ENCODE measurements around the gene LILRB2. TPM values are rescaled to one million over a fixed set of nuclear protein-coding genes. Genes with fewer than 3 reads are reported as not detected.
A peak's percentile ranks its signal among the peaks of the same experiment; 100 is the strongest.
"Not testable (repeated sequence)": the region's sequence is repeated elsewhere in the genome, so short reads cannot be mapped to it uniquely, and the experiment has no call there.

The LILRB2 gene
- polyA plus RNA-seq (2012; ENCODE audit: insufficient read depth, insufficient read length, low read depth) = not detected

DNA sequence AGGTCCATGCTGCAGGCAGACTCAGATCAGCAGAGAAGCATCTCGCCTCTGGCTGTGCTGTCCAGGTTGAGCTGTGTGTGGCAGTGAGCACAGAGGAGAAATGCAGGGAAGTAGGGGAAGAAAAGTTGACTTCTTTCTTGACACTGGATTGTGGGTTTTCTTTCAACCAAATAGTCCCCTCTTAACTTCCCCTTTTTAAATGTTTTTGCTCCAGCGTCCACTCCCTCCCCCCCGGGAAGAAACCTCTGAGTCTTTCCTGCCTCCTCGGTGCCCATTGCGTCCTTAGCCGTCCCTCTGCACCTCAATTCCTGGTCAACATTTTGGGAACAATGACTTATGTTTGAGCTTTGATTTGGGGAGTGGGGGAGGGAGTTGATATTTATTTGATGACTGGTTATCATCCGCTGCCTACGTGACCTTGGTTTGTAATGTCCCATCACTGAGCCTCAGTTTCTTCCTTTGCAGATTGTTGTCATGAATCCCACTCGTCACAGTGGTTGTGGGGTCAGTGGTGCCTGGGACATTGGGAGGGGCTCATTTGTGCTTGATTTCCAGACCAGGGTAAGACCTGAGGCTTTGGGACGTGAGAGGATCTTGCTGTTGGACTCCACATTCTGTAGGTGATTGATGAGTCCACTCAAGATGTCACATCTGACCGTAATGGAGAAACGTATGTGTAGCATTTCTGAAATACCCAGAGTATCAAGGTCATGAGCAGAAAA, at the start of gene LILRB2:
Gene LILRB2, minus strand, starts transcription at position 104 of the 722 bp plus-strand sequence. CDS start 614 bp downstream, outside the sequence.
- Histone ChIP-seq H3K27me3 (peaks cover 43% of the 10 kb centered on the region), H3K36me3 (no peaks in the 10 kb centered on the region), H3K4me1 (no peaks in the 10 kb centered on the region), H3K9me3 (no peaks in the 10 kb centered on the region), H3K4me3 (ENCODE audit: low read depth, low read length) (no peak within 1 kb of the TSS)
- TF ChIP-seq, protein P1, sequence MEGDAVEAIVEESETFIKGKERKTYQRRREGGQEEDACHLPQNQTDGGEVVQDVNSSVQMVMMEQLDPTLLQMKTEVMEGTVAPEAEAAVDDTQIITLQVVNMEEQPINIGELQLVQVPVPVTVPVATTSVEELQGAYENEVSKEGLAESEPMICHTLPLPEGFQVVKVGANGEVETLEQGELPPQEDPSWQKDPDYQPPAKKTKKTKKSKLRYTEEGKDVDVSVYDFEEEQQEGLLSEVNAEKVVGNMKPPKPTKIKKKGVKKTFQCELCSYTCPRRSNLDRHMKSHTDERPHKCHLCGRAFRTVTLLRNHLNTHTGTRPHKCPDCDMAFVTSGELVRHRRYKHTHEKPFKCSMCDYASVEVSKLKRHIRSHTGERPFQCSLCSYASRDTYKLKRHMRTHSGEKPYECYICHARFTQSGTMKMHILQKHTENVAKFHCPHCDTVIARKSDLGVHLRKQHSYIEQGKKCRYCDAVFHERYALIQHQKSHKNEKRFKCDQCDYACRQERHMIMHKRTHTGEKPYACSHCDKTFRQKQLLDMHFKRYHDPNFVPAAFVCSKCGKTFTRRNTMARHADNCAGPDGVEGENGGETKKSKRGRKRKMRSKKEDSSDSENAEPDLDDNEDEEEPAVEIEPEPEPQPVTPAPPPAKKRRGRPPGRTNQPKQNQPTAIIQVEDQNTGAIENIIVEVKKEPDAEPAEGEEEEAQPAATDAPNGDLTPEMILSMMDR (IDR thresholded peaks at IDR 0.05; ENCODE audit: low read depth, low read length) = no peak
- DNase-seq = no peak

DNA sequence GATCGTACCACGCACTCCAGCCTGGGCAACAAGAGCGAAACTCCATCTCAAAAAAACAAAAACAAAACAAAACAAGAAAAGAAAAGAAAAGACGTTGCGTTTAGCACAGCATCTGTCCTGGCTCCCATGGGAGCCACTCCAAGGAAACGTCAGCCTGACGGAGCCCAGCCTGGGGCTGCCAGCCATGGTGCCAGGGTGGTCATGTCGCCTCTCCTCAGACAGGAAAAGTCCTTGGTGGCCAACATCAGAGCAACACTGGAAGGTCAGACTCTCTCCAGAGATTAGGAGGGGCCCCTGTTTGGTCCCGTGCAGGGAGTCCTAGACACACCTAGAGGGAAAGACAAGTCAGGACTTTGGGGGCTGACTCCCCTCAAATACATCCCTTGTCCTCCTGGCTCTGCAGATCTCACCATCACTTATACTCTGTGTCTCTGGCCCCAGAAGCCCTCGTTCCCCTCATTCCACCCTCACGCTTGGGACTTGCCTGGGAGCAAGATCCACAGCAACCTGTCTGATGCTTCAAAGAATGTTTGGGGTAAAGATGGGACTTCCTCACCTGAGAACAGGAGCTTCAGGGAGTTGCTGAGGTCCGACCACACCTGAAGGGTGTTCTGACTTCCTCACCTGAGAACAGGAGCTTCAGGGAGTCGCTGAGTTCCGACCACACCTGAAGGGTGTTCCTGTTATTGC, 48.7 kb upstream of the LILRB2 start:
- Histone ChIP-seq H3K4me3 (ENCODE audit: low read depth, low read length) (no peak overlapping the region), H3K27me3 (peaks cover 7% of the 10 kb centered on the region), H3K4me1 (no peaks in the 10 kb centered on the region), H3K36me3 (no peaks in the 10 kb centered on the region), H3K9me3 (no peaks in the 10 kb centered on the region)
- DNase-seq = no peak
- TF ChIP-seq, protein P1 (IDR thresholded peaks at IDR 0.05; ENCODE audit: low read depth, low read length) = no peak

DNA sequence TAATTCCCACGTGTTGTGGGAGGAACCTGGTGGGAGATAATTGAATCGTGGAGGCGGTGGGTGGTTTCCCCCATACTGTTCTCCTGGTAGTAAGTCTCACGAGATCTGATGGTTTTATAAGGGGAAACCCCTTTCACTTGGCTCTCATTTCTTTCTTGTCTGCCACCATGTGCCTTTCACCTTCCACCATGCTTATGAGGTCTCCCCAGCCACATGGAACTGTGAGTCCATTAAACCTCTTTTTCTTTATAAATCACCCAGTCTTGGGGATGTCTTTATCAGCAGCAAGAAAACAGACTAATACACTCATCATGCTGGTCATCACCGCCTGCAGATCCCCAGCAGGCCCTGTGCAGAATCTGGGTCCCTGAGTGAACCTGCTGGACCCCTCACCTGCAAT, 47.9 kb upstream of the LILRB2 start:
- H3K27me3 ChIP-seq = not testable (repeated sequence)

DNA sequence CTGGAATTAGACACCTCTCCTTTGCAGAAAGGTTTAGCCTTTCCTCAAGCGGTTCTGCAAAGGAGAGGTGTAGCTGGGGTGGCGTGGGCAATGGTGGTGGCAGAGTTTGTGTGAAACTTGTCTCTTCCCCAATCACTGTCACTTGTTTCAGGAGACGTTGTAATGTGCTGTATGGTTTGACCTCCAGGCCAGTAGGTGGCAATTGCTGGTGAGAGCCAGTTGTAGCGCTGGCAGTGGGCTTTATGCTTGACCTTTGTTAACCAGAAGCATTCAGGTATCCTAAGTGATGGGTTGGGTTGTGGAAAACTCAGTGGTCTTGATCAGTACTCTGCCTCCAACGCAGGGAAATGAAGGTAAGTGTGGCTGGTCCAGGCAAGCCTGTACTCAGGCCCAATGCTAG, 44.7 kb upstream of the LILRB2 start:
- Histone ChIP-seq H3K27me3 (peaks cover 12% of the 10 kb centered on the region), H3K4me3 (ENCODE audit: low read depth, low read length) (no peak overlapping the region), H3K9me3 (no peaks in the 10 kb centered on the region), H3K4me1 (no peaks in the 10 kb centered on the region), H3K36me3 (no peaks in the 10 kb centered on the region)
- no peak for DNase-seq
- TF ChIP-seq, protein P1 (IDR thresholded peaks at IDR 0.05; ENCODE audit: low read depth, low read length) = no peak

More for the DNA sequence above, 47.9 kb upstream of the LILRB2 start:
- not testable (repeated sequence) for H3K36me3 ChIP-seq; H3K9me3 ChIP-seq; H3K4me1 ChIP-seq; DNase-seq; H3K4me3 ChIP-seq (ENCODE audit: low read depth, low read length)

DNA sequence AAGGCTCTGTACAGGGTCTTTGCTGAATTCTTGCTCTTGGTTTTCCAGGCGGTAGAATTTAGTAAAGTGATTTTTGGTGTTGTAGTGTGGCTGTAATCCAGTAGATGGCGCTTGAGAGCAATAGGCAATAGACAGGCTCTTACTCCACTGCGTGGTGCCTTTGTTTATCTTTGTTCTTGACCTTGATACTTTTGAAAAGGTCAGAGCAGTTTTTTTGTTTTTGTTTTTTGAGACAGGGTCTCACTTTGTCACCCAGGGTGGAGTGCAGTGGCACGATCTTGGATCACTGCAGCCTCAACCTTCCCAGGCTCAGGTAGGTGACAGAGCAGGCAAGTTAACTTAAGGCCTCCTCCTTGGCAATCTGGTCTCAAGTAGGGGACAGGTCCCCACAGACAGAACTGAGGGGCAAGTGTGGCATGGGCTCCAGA, 44.3 kb upstream of the LILRB2 start:
- Histone ChIP-seq H3K9me3 (no peaks in the 10 kb centered on the region), H3K4me3 (ENCODE audit: low read depth, low read length) (no peak overlapping the region), H3K36me3 (no peaks in the 10 kb centered on the region), H3K4me1 (no peaks in the 10 kb centered on the region), H3K27me3 (peaks cover 16% of the 10 kb centered on the region)
- DNase-seq = peak; percentile 28
- TF ChIP-seq, protein P1 (IDR thresholded peaks at IDR 0.05; ENCODE audit: low read depth, low read length) = peak; percentile 95

DNA sequence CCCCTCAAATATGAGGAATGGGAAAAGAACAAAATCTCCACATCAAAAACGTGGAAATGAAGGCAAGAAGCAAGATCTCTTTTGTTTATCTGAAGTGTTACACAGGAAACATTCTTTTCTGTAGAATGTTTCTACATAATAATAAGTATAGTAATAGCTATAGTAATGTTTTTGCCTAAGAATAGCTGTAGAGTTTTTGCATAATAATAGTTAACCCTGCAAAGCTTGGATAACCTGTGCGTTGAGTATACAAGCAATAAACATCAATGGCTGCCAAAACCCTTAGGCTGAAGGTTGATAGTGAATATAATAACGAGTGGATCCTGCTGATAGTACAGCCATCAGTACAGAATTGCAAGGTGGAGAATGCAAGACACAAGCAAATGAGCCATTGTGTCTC, 43.2 kb upstream of the LILRB2 start:
- DNase-seq = no peak
- no peaks in the 10 kb centered on the region for H3K4me1 ChIP-seq
- no peaks in the 10 kb centered on the region for H3K9me3 ChIP-seq
- H3K36me3 ChIP-seq = no peaks in the 10 kb centered on the region
- TF ChIP-seq, protein P1 (IDR thresholded peaks at IDR 0.05; ENCODE audit: low read depth, low read length) = no peak
- no peak overlapping the region for H3K4me3 ChIP-seq (ENCODE audit: low read depth, low read length)
- H3K27me3 ChIP-seq = peaks cover 23% of the 10 kb centered on the region

DNA sequence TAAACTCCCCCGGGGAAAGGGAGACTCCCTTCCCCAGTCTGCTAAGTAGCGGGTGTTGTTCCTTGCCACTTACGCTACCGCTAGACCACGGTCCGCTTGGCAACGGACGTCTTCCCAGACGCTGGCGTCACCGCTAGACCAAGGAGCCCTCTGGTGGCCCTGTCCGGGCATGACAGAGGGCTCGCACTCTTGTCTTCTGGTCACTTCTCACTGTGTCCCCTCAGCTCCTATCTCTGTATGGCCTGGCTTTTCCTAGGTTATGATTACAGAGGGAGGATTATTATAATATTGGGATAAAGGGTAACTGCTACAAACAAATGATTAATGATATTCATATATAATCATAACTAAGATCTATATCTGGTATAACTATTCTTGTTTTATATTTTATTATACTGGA, 42.0 kb upstream of the LILRB2 start:
- not testable (repeated sequence) for DNase-seq; H3K4me3 ChIP-seq (ENCODE audit: low read depth, low read length); H3K4me1 ChIP-seq; H3K36me3 ChIP-seq; H3K9me3 ChIP-seq
- H3K27me3 ChIP-seq = peaks cover 32% of the 10 kb centered on the region

DNA sequence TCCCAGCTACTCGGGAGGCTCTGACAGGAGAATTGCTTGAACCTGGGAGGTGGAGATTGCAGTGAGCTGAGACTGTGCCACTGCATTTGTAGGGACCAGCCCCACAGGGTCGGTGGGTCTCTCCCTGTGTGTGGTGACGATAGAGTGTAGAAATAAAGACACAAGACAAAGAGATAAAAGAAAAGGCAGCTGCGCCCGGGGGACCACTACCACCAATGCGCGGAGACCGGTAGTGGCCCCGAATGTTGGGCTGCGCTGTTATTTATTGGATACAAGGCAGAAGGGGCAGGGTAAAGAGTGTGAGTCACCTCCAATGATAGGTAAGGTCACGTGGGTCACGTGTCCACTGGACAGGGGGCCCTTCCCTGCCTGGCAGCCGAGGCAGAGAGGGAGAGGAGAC, 41.4 kb upstream of the LILRB2 start:
- peaks cover 33% of the 10 kb centered on the region for H3K27me3 ChIP-seq

More for the DNA sequence above, 41.4 kb upstream of the LILRB2 start:
- H3K36me3 ChIP-seq; H3K4me3 ChIP-seq (ENCODE audit: low read depth, low read length); DNase-seq; H3K9me3 ChIP-seq; H3K4me1 ChIP-seq: not testable (repeated sequence)

All from BE2C (cell line).